Measurements from ENCODE around the gene KPNB1. TPM values are rescaled to one million over a fixed set of nuclear protein-coding genes. Genes with fewer than 3 reads are reported as not detected.

Gene KPNB1
- total RNA-seq, 1 donor from 2014 or later: 491 TPM

- FAIRE-seq: no peak
- Histone ChIP-seq H2AFZ (ENCODE audit: low read depth, low read length) (no peak overlapping the region), H3K79me2 (ENCODE audit: insufficient read depth, low read length) (peaks cover 39% of the 10 kb centered on the region), H3K27ac (ENCODE audit: low read depth, low read length) (no peak overlapping the region), H3K36me3 (ENCODE audit: insufficient read depth, low read length) (peaks cover 86% of the 10 kb centered on the region), H3K9ac (ENCODE audit: low read length) (no peak overlapping the region), H3K27me3 (ENCODE audit: insufficient read depth, low read length) (no peaks in the 10 kb centered on the region), H3K9me3 (ENCODE audit: insufficient read depth, low read depth, low read length) (no peaks in the 10 kb centered on the region), H3K4me3 (ENCODE audit: insufficient read depth, low read depth, low read length) (no peak overlapping the region), H4K20me1 (ENCODE audit: insufficient read depth, low read length) (peaks cover 87% of the 10 kb centered on the region), H3K4me2 (ENCODE audit: low read length) (no peak overlapping the region), H3K4me1 (ENCODE audit: insufficient read depth, low read length) (no peaks in the 10 kb centered on the region)
- Mint-ChIP-seq H3K4me3 (ENCODE audit: unreplicated experiment) (no peak overlapping the region), H3K4me1 (ENCODE audit: low read depth, unreplicated experiment) (peaks cover 7% of the 10 kb centered on the region), H3K27ac (ENCODE audit: unreplicated experiment) (no peak overlapping the region), H3K9me3 (ENCODE audit: unreplicated experiment) (no peaks in the 10 kb centered on the region), H3K36me3 (ENCODE audit: low read depth, unreplicated experiment) (peaks cover 32% of the 10 kb centered on the region), H3K27me3 (ENCODE audit: low read depth, unreplicated experiment) (no peaks in the 10 kb centered on the region)
- TF ChIP-seq CTCF (IDR thresholded peaks at IDR 0.05; ENCODE audit: insufficient read depth, low read depth, low read length) (no peak), EZH2 (IDR thresholded peaks at IDR 0.05; ENCODE audit: insufficient read depth, low read length) (no peak)
- DNase-seq (ENCODE audit: low read depth): no peak
These were observed 24.8 kb downstream of the KPNB1 start for GRCh38 chr17:47674499-47674898.

GRCh38 chr17:47675380-47676198 lies 25.9 kb downstream of the KPNB1 start:
- Histone ChIP-seq H3K27ac (ENCODE audit: low read depth, low read length) (no peak overlapping the region), H3K9ac (ENCODE audit: low read length) (no peak overlapping the region), H2AFZ (ENCODE audit: low read depth, low read length) (no peak overlapping the region), H3K27me3 (ENCODE audit: insufficient read depth, low read length) (no peaks in the 10 kb centered on the region), H3K4me2 (ENCODE audit: low read length) (no peak overlapping the region), H4K20me1 (ENCODE audit: insufficient read depth, low read length) (peaks cover 86% of the 10 kb centered on the region), H3K4me3 (ENCODE audit: insufficient read depth, low read depth, low read length) (no peak overlapping the region), H3K9me3 (ENCODE audit: insufficient read depth, low read depth, low read length) (no peaks in the 10 kb centered on the region), H3K4me1 (ENCODE audit: insufficient read depth, low read length) (no peaks in the 10 kb centered on the region), H3K36me3 (ENCODE audit: insufficient read depth, low read length) (peaks cover 84% of the 10 kb centered on the region), H3K79me2 (ENCODE audit: insufficient read depth, low read length) (peaks cover 32% of the 10 kb centered on the region)
- Mint-ChIP-seq H3K27me3 (ENCODE audit: low read depth, unreplicated experiment) (no peaks in the 10 kb centered on the region), H3K27ac (ENCODE audit: unreplicated experiment) (no peak overlapping the region), H3K36me3 (ENCODE audit: low read depth, unreplicated experiment) (peaks cover 27% of the 10 kb centered on the region), H3K4me1 (ENCODE audit: low read depth, unreplicated experiment) (peaks cover 3% of the 10 kb centered on the region), H3K4me3 (ENCODE audit: unreplicated experiment) (no peak overlapping the region), H3K9me3 (ENCODE audit: unreplicated experiment) (no peaks in the 10 kb centered on the region)
- no peak for TF ChIP-seq EZH2 (IDR thresholded peaks at IDR 0.05; ENCODE audit: insufficient read depth, low read length)
- TF ChIP-seq CTCF (IDR thresholded peaks at IDR 0.05; ENCODE audit: insufficient read depth, low read depth, low read length): no peak
- DNase-seq (ENCODE audit: low read depth): no peak
- FAIRE-seq: no peak

- no peak overlapping the region for H3K4me3 ChIP-seq (ENCODE audit: insufficient read depth, low read depth, low read length)
- FAIRE-seq (no peak), DNase-seq (ENCODE audit: low read depth) (no peak)
- no peak overlapping the region for H3K27ac ChIP-seq (ENCODE audit: low read depth, low read length)
- H3K4me1 Mint-ChIP-seq (ENCODE audit: low read depth, unreplicated experiment): peaks cover 6% of the 10 kb centered on the region
- H3K27ac Mint-ChIP-seq (ENCODE audit: unreplicated experiment): no peak overlapping the region
- H3K4me3 Mint-ChIP-seq (ENCODE audit: unreplicated experiment): no peak overlapping the region
- peaks cover 32% of the 10 kb centered on the region for H3K79me2 ChIP-seq (ENCODE audit: insufficient read depth, low read length)
- TF ChIP-seq EZH2 (IDR thresholded peaks at IDR 0.05; ENCODE audit: insufficient read depth, low read length) (no peak), CTCF (IDR thresholded peaks at IDR 0.05; ENCODE audit: insufficient read depth, low read depth, low read length) (no peak)
- peaks cover 84% of the 10 kb centered on the region for H4K20me1 ChIP-seq (ENCODE audit: insufficient read depth, low read length)
- peaks cover 26% of the 10 kb centered on the region for H3K36me3 Mint-ChIP-seq (ENCODE audit: low read depth, unreplicated experiment)
- H3K4me2 ChIP-seq (ENCODE audit: low read length): no peak overlapping the region
- no peaks in the 10 kb centered on the region for H3K4me1 ChIP-seq (ENCODE audit: insufficient read depth, low read length)
- peaks cover 84% of the 10 kb centered on the region for H3K36me3 ChIP-seq (ENCODE audit: insufficient read depth, low read length)
- no peak overlapping the region for H2AFZ ChIP-seq (ENCODE audit: low read depth, low read length)
- no peaks in the 10 kb centered on the region for H3K9me3 ChIP-seq (ENCODE audit: insufficient read depth, low read depth, low read length)
- no peak overlapping the region for H3K9ac ChIP-seq (ENCODE audit: low read length)
- H3K9me3 Mint-ChIP-seq (ENCODE audit: unreplicated experiment): no peaks in the 10 kb centered on the region
- no peaks in the 10 kb centered on the region for H3K27me3 Mint-ChIP-seq (ENCODE audit: low read depth, unreplicated experiment)
- no peaks in the 10 kb centered on the region for H3K27me3 ChIP-seq (ENCODE audit: insufficient read depth, low read length)
These were observed 26.4 kb downstream of the KPNB1 start for GRCh38 chr17:47676199-47676472.
